Calu3 (cell line): Measurements from ENCODE around the gene LLGL1. TPM values are rescaled to one million over a fixed set of nuclear protein-coding genes. Genes with fewer than 3 reads are reported as not detected.
A peak's percentile ranks its signal among the peaks of the same experiment; 100 is the strongest.

Source experiments
- BruUV-seq: library from RNA; stranded (reverse); fragments of 400-500 nt; replicated peaks from 2 replicates; lab custom pipeline; 2021; lab: Mats Ljungman, UMichigan
- CTCF ChIA-PET: fragments of 300-600 bp; sonication (Branson Sonifier 250); formaldehyde crosslinking; loops from one replicate; lab custom pipeline; 2022; ENCODE audit warnings: antibody characterized with exemption; lab: Charles Lee
- DNase-seq: peaks from one replicate; pipeline ENCODE4 v3.0.0; 2022
- H3K27ac Mint-ChIP-seq: one replicate; pipeline ENCODE4 v1.8.0; 2022; ENCODE audit warnings: mixed read lengths; ENCODE audit not compliant: unreplicated experiment
- H3K27me3 Mint-ChIP-seq: one replicate; pipeline ENCODE4 v1.8.0; 2022; ENCODE audit warnings: mixed read lengths; ENCODE audit not compliant: unreplicated experiment
- H3K36me3 Mint-ChIP-seq: one replicate; pipeline ENCODE4 v1.8.0; 2022; ENCODE audit warnings: mild to moderate bottlenecking, moderate library complexity, mixed read lengths; ENCODE audit not compliant: insufficient read depth, unreplicated experiment
- H3K4me1 Mint-ChIP-seq: one replicate; pipeline ENCODE4 v1.8.0; 2022; ENCODE audit warnings: mild to moderate bottlenecking, low read depth, mixed read lengths; ENCODE audit not compliant: unreplicated experiment
- H3K4me3 Mint-ChIP-seq: one replicate; pipeline ENCODE4 v1.8.0; 2022; ENCODE audit warnings: mild to moderate bottlenecking, low read depth, moderate library complexity, mixed read lengths; ENCODE audit not compliant: unreplicated experiment
- H3K9me3 Mint-ChIP-seq: one replicate; pipeline ENCODE4 v1.8.0; 2022; ENCODE audit warnings: low read depth, mixed read lengths; ENCODE audit not compliant: unreplicated experiment
- intact Hi-C: fragments of 100-400 bp; cut with micrococcal nuclease; formaldehyde crosslinking; loops from one replicate; pipeline ENCODE4 v1.10.0; 2022; ENCODE audit not compliant: unreplicated experiment
- total RNA-seq: library from RNA; stranded (reverse); gene quantifications from 2 replicates; pipeline ENCODE4 v1.2.3, GENCODE V29; 2022
- TF ChIP-seq, protein P1 (sequence below): fragments of 200-600 bp; IDR thresholded peaks from one replicate; pipeline ENCODE4 v1.8.0; 2022; ENCODE audit warnings: antibody characterized with exemption; ENCODE audit not compliant: unreplicated experiment

LLGL1 gene
- total RNA-seq, 1 experiment from 2014 or later = 10.0 TPM

DNA sequence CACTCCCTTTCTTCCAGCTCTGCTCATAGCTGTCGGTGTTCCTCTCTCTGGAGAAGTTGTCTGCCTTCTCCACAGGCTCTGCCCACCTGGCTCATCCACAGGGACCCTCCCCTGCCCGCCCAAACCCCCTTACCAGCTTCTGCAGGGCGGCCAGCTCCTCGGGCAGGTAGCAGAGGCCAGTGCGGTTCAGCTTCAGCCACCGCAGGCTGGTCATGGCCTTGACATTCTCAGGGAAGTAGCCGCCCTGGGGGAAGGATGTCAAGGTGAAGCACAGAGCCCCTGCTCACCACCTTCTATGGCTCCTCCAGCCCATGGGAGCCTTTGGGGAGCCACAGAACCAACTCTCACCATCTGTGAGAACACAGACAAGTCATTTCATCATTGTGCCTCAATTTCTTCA, 31.3 kb downstream of the LLGL1 start:
- no peaks in the 10 kb centered on the region for H3K9me3 Mint-ChIP-seq
- CTCF ChIA-PET = interaction anchor here (0.6 to 1.0 kb wide), 2 partner anchors 9 to 39 kb away, joined by 3 to 4 read pairs; no protein-coding TSS in a partner anchor
- DNase-seq = no peak
- peak overlapping the region; percentile 84 for H3K4me3 Mint-ChIP-seq
- peaks cover 82% of the 10 kb centered on the region for H3K36me3 Mint-ChIP-seq
- peak overlapping the region; percentile 56 for H3K27ac Mint-ChIP-seq
- TF ChIP-seq, protein P1, sequence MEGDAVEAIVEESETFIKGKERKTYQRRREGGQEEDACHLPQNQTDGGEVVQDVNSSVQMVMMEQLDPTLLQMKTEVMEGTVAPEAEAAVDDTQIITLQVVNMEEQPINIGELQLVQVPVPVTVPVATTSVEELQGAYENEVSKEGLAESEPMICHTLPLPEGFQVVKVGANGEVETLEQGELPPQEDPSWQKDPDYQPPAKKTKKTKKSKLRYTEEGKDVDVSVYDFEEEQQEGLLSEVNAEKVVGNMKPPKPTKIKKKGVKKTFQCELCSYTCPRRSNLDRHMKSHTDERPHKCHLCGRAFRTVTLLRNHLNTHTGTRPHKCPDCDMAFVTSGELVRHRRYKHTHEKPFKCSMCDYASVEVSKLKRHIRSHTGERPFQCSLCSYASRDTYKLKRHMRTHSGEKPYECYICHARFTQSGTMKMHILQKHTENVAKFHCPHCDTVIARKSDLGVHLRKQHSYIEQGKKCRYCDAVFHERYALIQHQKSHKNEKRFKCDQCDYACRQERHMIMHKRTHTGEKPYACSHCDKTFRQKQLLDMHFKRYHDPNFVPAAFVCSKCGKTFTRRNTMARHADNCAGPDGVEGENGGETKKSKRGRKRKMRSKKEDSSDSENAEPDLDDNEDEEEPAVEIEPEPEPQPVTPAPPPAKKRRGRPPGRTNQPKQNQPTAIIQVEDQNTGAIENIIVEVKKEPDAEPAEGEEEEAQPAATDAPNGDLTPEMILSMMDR = no peak
- intact Hi-C loops = no loop called here
- no peaks in the 10 kb centered on the region for H3K4me1 Mint-ChIP-seq
- no peaks in the 10 kb centered on the region for H3K27me3 Mint-ChIP-seq
- BruUV-seq = no TSS peak

DNA sequence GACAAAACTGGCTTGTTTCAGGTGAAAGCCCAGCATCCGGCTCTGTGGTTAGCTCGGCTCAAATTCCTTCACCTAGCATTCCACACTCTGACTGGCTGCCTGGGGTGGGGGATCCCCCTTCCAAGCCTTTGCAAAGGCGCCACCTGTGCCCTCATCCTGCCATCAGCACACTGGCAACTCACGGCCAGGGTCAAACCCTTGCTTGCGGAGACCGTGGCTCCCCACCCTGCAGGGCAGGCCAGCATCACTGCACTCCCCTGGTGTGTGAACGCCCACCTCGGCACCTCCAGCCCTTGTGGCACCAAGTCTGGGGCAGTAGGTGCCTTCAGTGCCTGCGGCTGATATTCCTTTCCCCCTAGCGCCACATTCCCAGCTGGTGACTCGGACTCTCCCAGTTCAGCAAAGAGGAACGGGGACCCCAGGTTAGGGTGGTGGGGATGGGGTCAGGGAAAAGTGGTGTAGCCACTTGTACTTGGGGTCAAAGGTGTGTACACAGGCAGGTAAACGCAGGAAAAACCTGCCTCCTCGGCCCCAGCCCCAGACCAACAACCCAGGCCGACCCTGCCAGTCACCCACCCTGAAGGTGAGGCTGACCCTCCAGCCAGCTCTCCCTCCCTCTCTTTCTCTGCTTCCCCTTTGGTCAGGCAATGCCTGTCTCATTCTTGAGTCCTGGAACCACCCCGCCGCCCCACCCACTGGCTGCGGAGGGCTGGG, 32.0 kb downstream of the LLGL1 start:
- CTCF ChIA-PET = interaction anchor here (0.6 to 1.0 kb wide), 2 partner anchors 9 to 40 kb away, joined by 3 to 4 read pairs; no protein-coding TSS in a partner anchor
- no TSS peak for BruUV-seq
- H3K27ac Mint-ChIP-seq = peak overlapping the region; percentile 85
- peaks cover 77% of the 10 kb centered on the region for H3K36me3 Mint-ChIP-seq
- peak; percentile 75 for DNase-seq
- TF ChIP-seq, protein P1 = no peak
- H3K4me1 Mint-ChIP-seq = no peaks in the 10 kb centered on the region
- no peaks in the 10 kb centered on the region for H3K9me3 Mint-ChIP-seq
- intact Hi-C loops = no loop called here
- peak overlapping the region; percentile 84 for H3K4me3 Mint-ChIP-seq
- H3K27me3 Mint-ChIP-seq = no peaks in the 10 kb centered on the region

DNA sequence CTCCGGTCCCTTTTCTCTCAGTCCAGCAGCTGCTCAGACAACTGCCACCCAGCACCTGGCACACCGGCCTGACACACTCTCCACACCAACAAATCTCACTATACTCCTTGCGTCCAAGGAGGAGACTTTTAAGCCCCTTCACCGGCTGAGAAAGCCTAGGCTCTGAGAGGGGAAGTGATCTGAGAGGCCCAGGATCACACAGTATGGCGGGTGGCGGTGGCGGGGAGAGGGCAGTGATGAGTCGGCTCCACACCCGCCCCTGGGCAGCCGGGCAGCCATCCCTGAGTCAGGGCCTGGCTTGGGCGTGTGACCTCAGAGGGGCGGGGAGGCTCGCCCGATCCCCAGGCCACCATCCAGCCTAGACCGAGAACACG, 32.5 kb downstream of the LLGL1 start:
- intact Hi-C loops = no loop called here
- H3K36me3 Mint-ChIP-seq = peaks cover 72% of the 10 kb centered on the region
- H3K27ac Mint-ChIP-seq = peak overlapping the region; percentile 85
- CTCF ChIA-PET = no interaction called here
- no peaks in the 10 kb centered on the region for H3K4me1 Mint-ChIP-seq
- no peaks in the 10 kb centered on the region for H3K27me3 Mint-ChIP-seq
- peak overlapping the region; percentile 84 for H3K4me3 Mint-ChIP-seq
- TF ChIP-seq, protein P1 = no peak
- no peaks in the 10 kb centered on the region for H3K9me3 Mint-ChIP-seq
- DNase-seq = peak; percentile 66
- BruUV-seq = no TSS peak

DNA sequence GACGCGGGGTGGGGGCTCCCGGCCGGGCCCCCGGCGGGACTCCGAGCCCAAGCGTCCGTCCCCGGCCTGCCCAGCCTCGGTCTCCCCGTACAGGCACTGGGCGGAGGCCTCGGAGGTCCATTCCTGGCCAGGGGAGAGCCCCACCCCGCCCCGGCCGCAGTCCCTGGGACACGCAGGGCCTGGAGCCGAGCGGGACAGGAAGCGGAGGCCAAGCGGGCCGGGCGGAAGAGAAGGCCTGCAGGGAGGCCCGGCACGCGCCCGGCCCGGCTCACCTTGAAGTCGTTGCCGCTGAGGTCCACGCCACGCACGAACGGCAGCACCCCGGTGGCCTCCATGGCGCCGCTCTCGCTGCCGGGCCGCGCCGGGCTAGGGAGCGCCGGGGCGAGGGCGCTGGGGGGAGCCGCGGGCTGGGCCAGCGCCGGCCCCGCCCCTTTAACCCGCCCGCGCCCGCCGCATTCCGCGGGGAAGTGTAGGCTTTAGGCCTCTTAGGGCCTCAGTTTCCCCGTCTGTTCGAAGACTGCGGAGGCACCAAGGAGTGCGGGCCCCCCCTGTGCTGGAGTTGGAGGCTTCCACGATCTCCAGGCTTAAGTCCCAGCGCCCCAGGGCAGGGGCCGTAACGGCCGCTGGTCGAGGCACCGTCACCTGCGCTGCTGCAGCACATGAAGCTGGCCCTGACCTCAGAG, 33.1 kb downstream of the LLGL1 start, which contains the start of gene FLII:
TSS of gene FLII (minus strand) at position 383 of the 683 bp plus-strand sequence. CDS start at position 335, 48 bp downstream.
- peak within 1 kb of the TSS; percentile 87 for H3K27ac Mint-ChIP-seq
- peak within 1 kb of the TSS; percentile 84 for H3K4me3 Mint-ChIP-seq
- intact Hi-C loops = no loop called here
- TF ChIP-seq, protein P1 = no peak
- no peaks in the 10 kb centered on the region for H3K9me3 Mint-ChIP-seq
- CTCF ChIA-PET = no interaction called here
- H3K27me3 Mint-ChIP-seq = no peaks in the 10 kb centered on the region
- H3K36me3 Mint-ChIP-seq = peaks cover 70% of the 10 kb centered on the region
- H3K4me1 Mint-ChIP-seq = no peaks in the 10 kb centered on the region
- DNase-seq = peak; percentile 50
- no TSS peak for BruUV-seq
